ENCODE measurements around the gene DIMT1. TPM values are rescaled to one million over a fixed set of nuclear protein-coding genes. Genes with fewer than 3 reads are reported as not detected.
A peak's percentile ranks its signal among the peaks of the same experiment; 100 is the strongest.

DIMT1 gene
- total and polyA plus RNA-seq, 5 donors from 2014 or later = 15.8 to 57.2 (median 45.4) TPM

DNA sequence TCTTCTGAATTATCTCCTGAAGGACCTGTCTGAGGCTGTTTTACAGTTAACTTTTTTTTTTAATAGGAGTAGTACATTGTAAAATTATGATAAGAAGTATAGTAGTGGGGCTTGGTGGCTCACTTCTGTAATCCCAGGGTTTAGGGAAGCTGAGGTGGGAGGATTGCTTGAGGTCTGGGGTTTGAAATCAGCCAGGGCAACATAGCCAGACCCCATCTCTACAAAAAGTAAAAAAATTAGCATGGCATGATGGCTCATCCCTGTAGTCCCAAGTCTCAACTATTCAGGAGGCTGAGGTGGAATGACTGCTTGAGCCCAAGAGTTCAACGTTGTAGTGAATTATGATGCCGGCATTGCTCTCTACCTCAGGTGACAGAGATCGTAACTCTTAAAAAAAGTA is 15.9 kb upstream of the DIMT1 start:
- H3K27ac ChIP-seq (ENCODE audit: insufficient read depth, low read length, poor library complexity, severe bottlenecking) = no peak overlapping the region
- no peaks in the 10 kb centered on the region for H3K27me3 Mint-ChIP-seq
- no peak overlapping the region for H3K27ac Mint-ChIP-seq
- no peaks in the 10 kb centered on the region for H3K4me1 ChIP-seq (ENCODE audit: control insufficient read depth, insufficient read depth, low read length, poor library complexity, severe bottlenecking)
- H3K27me3 ChIP-seq (ENCODE audit: control insufficient read depth, insufficient read depth, low read length) = no peaks in the 10 kb centered on the region
- H3K4me3 Mint-ChIP-seq = no peak overlapping the region
- no peaks in the 10 kb centered on the region for H3K9me3 Mint-ChIP-seq
- H3K36me3 ChIP-seq (ENCODE audit: control insufficient read depth, insufficient read depth, low read length) = peaks cover 3% of the 10 kb centered on the region
- H3K36me3 Mint-ChIP-seq = peaks cover 8% of the 10 kb centered on the region
- no peaks in the 10 kb centered on the region for H3K9me3 ChIP-seq (ENCODE audit: control insufficient read depth in 2 of 2, low read length in 2 of 2)
- no peak for DNase-seq
- peaks cover 23 to 35% (median 27%) of the 10 kb centered on the region in 4 donors for H3K4me1 Mint-ChIP-seq
- ATAC-seq (ENCODE audit: low read depth in 2 of 2) = no peak
- no peak overlapping the region for H3K4me3 ChIP-seq (ENCODE audit: low read depth, low read length)

- no peaks in the 10 kb centered on the region for H3K27me3 Mint-ChIP-seq
- no peak for ATAC-seq (ENCODE audit: low read depth in 2 of 2)
- H3K4me1 Mint-ChIP-seq = peaks cover 28 to 43% (median 34%) of the 10 kb centered on the region in 4 donors
- H3K4me3 ChIP-seq (ENCODE audit: low read depth, low read length) = no peak overlapping the region
- no peaks in the 10 kb centered on the region for H3K9me3 Mint-ChIP-seq
- H3K36me3 ChIP-seq (ENCODE audit: control insufficient read depth, insufficient read depth, low read length) = peaks cover 3% of the 10 kb centered on the region
- peaks cover 5% of the 10 kb centered on the region for H3K36me3 Mint-ChIP-seq
- no peaks in the 10 kb centered on the region for H3K27me3 ChIP-seq (ENCODE audit: control insufficient read depth, insufficient read depth, low read length)
- peaks cover 4% of the 10 kb centered on the region for H3K4me1 ChIP-seq (ENCODE audit: control insufficient read depth, insufficient read depth, low read length, poor library complexity, severe bottlenecking)
- H3K4me3 Mint-ChIP-seq = peak overlapping the region in 2 of 4 donors; percentile 25 to 58
- H3K27ac Mint-ChIP-seq = no peak overlapping the region
- H3K27ac ChIP-seq (ENCODE audit: insufficient read depth, low read length, poor library complexity, severe bottlenecking) = no peak overlapping the region
- no peak for DNase-seq
- H3K9me3 ChIP-seq (ENCODE audit: control insufficient read depth in 2 of 2, low read length in 2 of 2) = no peaks in the 10 kb centered on the region
Measured at GRCh38 chr5:62418462-62419076, 14.9 kb upstream of the DIMT1 start.

DNA sequence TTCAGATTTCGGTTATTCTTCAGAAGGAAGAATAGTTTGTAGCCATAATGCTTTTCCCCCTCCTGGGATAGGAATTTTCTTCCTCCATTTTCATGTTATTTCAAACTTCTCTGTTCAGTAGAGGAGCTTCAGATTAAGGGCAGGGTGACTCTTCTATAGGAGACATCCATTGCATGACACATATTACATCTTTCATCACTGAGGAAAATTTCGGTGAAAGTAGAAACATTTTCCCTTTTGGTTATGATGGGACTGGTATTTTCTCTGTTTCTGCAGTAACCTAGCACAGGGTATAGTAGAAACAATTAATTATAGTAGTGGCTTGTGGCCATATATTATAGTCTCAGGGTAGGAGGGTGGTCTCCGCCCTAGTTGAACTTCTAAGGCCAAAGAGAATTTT is 10.0 kb upstream of the DIMT1 start:
- H3K9me3 ChIP-seq (ENCODE audit: control insufficient read depth in 2 of 2, low read length in 2 of 2) = no peaks in the 10 kb centered on the region
- ATAC-seq (ENCODE audit: low read depth in 2 of 2) (no peak), DNase-seq (no peak)
- H3K27ac ChIP-seq (ENCODE audit: insufficient read depth, low read length, poor library complexity, severe bottlenecking) = no peak overlapping the region
- Mint-ChIP-seq H3K36me3 (peaks cover 4% of the 10 kb centered on the region), H3K27me3 (peaks cover 5% of the 10 kb centered on the region), H3K4me1 (peaks cover 19 to 29% (median 26%) of the 10 kb centered on the region in 4 donors), H3K27ac (peak overlapping the region; percentile 90 to 92 (median 91)), H3K4me3 (peak overlapping the region; percentile 88 to 96 (median 94)), H3K9me3 (peaks cover 0 to 1% (median 0%) of the 10 kb centered on the region in 7 donors)
- H3K27me3 ChIP-seq (ENCODE audit: control insufficient read depth, insufficient read depth, low read length) = no peaks in the 10 kb centered on the region
- H3K4me1 ChIP-seq (ENCODE audit: control insufficient read depth, insufficient read depth, low read length, poor library complexity, severe bottlenecking) = peaks cover 17% of the 10 kb centered on the region
- peaks cover 3% of the 10 kb centered on the region for H3K36me3 ChIP-seq (ENCODE audit: control insufficient read depth, insufficient read depth, low read length)
- H3K4me3 ChIP-seq (ENCODE audit: low read depth, low read length) = peak overlapping the region; percentile 95

GRCh38 chr5:62412549-62413329 is 9.0 kb upstream of the DIMT1 start, which contains the start of gene IPO11:
Gene IPO11 (plus strand): TSS chr5:62412763. CDS start chr5:62437280, 24,517 bp downstream.
- DNase-seq = peak; percentile 98 to 99 (median 98)
- H3K36me3 Mint-ChIP-seq = peaks cover 4% of the 10 kb centered on the region

DNA sequence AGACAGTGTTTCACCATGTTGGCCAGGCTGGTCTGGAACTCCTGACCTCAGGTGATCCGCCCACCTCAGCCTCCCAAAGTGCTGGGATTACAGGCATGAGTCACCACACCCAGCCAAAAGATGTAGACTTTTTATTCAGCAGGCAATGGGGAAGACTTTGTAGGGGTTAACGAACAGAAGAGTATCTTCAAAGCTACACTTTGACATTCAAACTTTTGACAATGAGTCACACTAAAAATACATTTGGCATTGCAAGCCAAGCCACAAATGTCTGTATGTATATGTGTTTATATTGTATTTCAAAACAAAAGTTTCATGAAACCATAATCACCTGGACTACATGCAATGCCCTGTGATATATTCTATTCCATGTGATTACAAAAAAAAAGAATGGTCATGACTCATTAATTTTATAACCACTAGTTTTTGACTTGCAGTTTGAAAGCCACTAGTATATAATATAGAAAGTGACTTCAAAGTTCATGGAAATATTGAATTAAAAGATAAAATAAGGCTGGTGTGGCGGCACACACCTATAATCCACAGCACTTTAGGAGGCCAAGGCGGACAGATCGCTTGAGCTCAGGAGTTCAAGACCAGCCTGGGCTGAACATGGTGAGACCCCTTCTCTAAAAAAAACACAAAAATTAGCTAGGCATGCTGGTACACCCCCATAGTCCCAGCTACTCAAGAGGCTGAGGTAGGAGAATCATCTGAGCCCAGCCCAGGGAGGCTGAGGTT is 8.3 kb downstream of the DIMT1 start:
- H3K4me1 Mint-ChIP-seq = peaks cover 9 to 30% (median 13%) of the 10 kb centered on the region in 4 donors
- no peaks in the 10 kb centered on the region for H3K9me3 ChIP-seq (ENCODE audit: control insufficient read depth in 2 of 2, low read length in 2 of 2)
- no peaks in the 10 kb centered on the region for H3K27me3 Mint-ChIP-seq
- H3K9me3 Mint-ChIP-seq = no peaks in the 10 kb centered on the region
- DNase-seq (no peak), ATAC-seq (ENCODE audit: low read depth in 2 of 2) (no peak)
- H3K27ac ChIP-seq (ENCODE audit: insufficient read depth, low read length, poor library complexity, severe bottlenecking) = no peak overlapping the region
- no peaks in the 10 kb centered on the region for H3K4me1 ChIP-seq (ENCODE audit: control insufficient read depth, insufficient read depth, low read length, poor library complexity, severe bottlenecking)
- H3K4me3 ChIP-seq (ENCODE audit: low read depth, low read length) = no peak overlapping the region
- H3K36me3 Mint-ChIP-seq = peaks cover 38% of the 10 kb centered on the region
- peaks cover 64% of the 10 kb centered on the region for H3K36me3 ChIP-seq (ENCODE audit: control insufficient read depth, insufficient read depth, low read length)
- H3K27me3 ChIP-seq (ENCODE audit: control insufficient read depth, insufficient read depth, low read length) = no peaks in the 10 kb centered on the region
- peak overlapping the region in 1 of 4 donors; percentile 4 for H3K4me3 Mint-ChIP-seq
- peak overlapping the region in 2 of 3 donors; percentile 25 to 38 for H3K27ac Mint-ChIP-seq

More at GRCh38 chr5:62412549-62413329, 9.0 kb upstream of the DIMT1 start, which contains the start of gene IPO11:
- H3K4me1 Mint-ChIP-seq = peaks cover 18 to 29% (median 23%) of the 10 kb centered on the region in 4 donors
- no peaks in the 10 kb centered on the region for H3K27me3 ChIP-seq (ENCODE audit: control insufficient read depth, insufficient read depth, low read length)
- H3K36me3 ChIP-seq (ENCODE audit: control insufficient read depth, insufficient read depth, low read length) = peaks cover 3% of the 10 kb centered on the region
- ATAC-seq (ENCODE audit: low read depth in 2 of 2) = peak; percentile 88 to 90
- peak within 1 kb of the TSS; percentile 88 to 96 (median 94) for H3K4me3 Mint-ChIP-seq
- peak within 1 kb of the TSS; percentile 90 to 93 (median 92) for H3K27ac Mint-ChIP-seq
- peaks cover 17% of the 10 kb centered on the region for H3K4me1 ChIP-seq (ENCODE audit: control insufficient read depth, insufficient read depth, low read length, poor library complexity, severe bottlenecking)
- H3K9me3 ChIP-seq (ENCODE audit: control insufficient read depth in 2 of 2, low read length in 2 of 2) = no peaks in the 10 kb centered on the region
- H3K4me3 ChIP-seq (ENCODE audit: low read depth, low read length) = peak within 1 kb of the TSS; percentile 95
- peaks cover 5% of the 10 kb centered on the region for H3K27me3 Mint-ChIP-seq
- peak within 1 kb of the TSS; percentile 65 for H3K27ac ChIP-seq (ENCODE audit: insufficient read depth, low read length, poor library complexity, severe bottlenecking)
- peaks cover 0 to 1% (median 0%) of the 10 kb centered on the region in 7 donors for H3K9me3 Mint-ChIP-seq

DNA sequence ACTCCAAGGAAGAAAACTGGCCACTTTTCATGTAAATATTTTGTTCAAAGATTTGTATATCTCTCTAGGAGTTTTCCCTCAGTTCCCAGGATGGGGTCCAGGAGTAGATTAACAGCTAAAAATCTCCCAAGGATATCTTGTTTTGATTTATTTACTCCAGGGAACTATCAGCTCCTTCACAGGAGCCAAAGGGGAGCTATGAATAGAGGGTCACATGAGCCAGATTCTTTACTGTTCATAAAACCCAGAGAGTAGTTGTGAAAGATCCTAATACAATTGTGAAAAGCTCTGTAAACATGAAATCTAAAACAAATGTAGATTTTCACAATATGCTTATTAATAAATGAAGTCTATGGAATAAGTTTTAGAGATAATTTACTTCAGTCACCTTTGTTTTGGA is 16.9 kb downstream of the DIMT1 start:
- Histone ChIP-seq H3K27me3 (ENCODE audit: control insufficient read depth, insufficient read depth, low read length) (no peaks in the 10 kb centered on the region), H3K9me3 (ENCODE audit: control insufficient read depth in 2 of 2, low read length in 2 of 2) (no peaks in the 10 kb centered on the region), H3K4me3 (ENCODE audit: low read depth, low read length) (no peak overlapping the region), H3K27ac (ENCODE audit: insufficient read depth, low read length, poor library complexity, severe bottlenecking) (no peak overlapping the region), H3K4me1 (ENCODE audit: control insufficient read depth, insufficient read depth, low read length, poor library complexity, severe bottlenecking) (no peaks in the 10 kb centered on the region), H3K36me3 (ENCODE audit: control insufficient read depth, insufficient read depth, low read length) (peaks cover 78% of the 10 kb centered on the region)
- ATAC-seq (ENCODE audit: low read depth in 2 of 2) = no peak
- H3K4me3 Mint-ChIP-seq = no peak overlapping the region
- no peaks in the 10 kb centered on the region for H3K27me3 Mint-ChIP-seq
- DNase-seq = no peak
- no peaks in the 10 kb centered on the region for H3K9me3 Mint-ChIP-seq
- peaks cover 20% of the 10 kb centered on the region for H3K36me3 Mint-ChIP-seq
- peak overlapping the region in 1 of 3 donors; percentile 9 for H3K27ac Mint-ChIP-seq
- peaks cover 5 to 12% (median 8%) of the 10 kb centered on the region in 4 donors for H3K4me1 Mint-ChIP-seq

DNA sequence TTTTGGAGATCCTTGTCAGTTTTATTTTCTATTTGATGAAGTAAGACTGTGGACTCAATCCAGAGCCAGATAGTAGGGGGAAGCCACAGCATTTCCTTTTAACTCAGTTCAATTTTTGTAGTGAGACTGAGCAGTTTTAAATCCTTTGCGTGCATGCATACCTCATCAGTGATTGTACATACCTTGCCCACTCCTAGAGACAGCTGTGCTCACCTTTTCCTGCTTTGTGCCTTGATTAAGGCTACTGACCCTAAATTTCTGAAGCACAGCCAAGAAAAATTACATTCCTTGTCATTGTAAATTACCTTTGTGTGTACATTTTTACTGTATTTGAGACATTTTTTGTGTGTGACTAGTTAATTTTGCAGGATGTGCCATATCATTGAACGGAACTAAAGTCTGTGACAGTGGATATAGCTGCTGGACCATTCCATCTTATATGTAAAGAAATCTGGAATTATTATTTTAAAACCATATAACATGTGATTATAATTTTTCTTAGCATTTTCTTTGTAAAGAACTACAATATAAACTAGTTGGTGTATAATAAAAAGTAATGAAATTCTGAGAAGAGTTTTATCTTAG is 17.8 kb downstream of the DIMT1 start:
- H3K36me3 Mint-ChIP-seq = peaks cover 21% of the 10 kb centered on the region
- no peaks in the 10 kb centered on the region for H3K4me1 ChIP-seq (ENCODE audit: control insufficient read depth, insufficient read depth, low read length, poor library complexity, severe bottlenecking)
- peaks cover 80% of the 10 kb centered on the region for H3K36me3 ChIP-seq (ENCODE audit: control insufficient read depth, insufficient read depth, low read length)
- ATAC-seq (ENCODE audit: low read depth in 2 of 2) = no peak
- no peak for DNase-seq
- no peaks in the 10 kb centered on the region for H3K27me3 Mint-ChIP-seq
- H3K4me3 ChIP-seq (ENCODE audit: low read depth, low read length) = no peak overlapping the region
- no peak overlapping the region for H3K4me3 Mint-ChIP-seq
- H3K27ac Mint-ChIP-seq = no peak overlapping the region
- no peaks in the 10 kb centered on the region for H3K9me3 ChIP-seq (ENCODE audit: control insufficient read depth in 2 of 2, low read length in 2 of 2)
- H3K4me1 Mint-ChIP-seq = peaks cover 5 to 10% (median 8%) of the 10 kb centered on the region in 4 donors
- H3K9me3 Mint-ChIP-seq = no peaks in the 10 kb centered on the region
- H3K27me3 ChIP-seq (ENCODE audit: control insufficient read depth, insufficient read depth, low read length) = no peaks in the 10 kb centered on the region
- H3K27ac ChIP-seq (ENCODE audit: insufficient read depth, low read length, poor library complexity, severe bottlenecking) = no peak overlapping the region
